HEK293 (cell line): ENCODE results near the gene SERINC5.

Source experiments
- CTCF ChIA-PET: fragments of 350-600 bp; formaldehyde crosslinking; extraction: SDS; loops from one replicate; lab custom pipeline; 2021; ENCODE audit warnings: antibody characterized with exemption; lab: Yijun Ruan, JAX
- POLR2A ChIA-PET: fragments of 300-600 bp; formaldehyde crosslinking; extraction: SDS; loops from one replicate; lab custom pipeline; 2020; ENCODE audit warnings: antibody characterized with exemption, inconsistent platforms; lab: Yijun Ruan, JAX
- H3K27ac ChIP-seq: fragments of 200-500 bp; sonication (Bioruptor generic); 2 replicates; pipeline ENCODE4 v1.5.1; 2014; ENCODE audit warnings: low read depth, low read length, control low read depth, inconsistent platforms; ENCODE audit errors: extremely low read depth
- H3K36me3 ChIP-seq, 2 experiments: fragments of 200-500 bp in 1 of 2; sonication (Bioruptor generic) in 1 of 2; 1 replicate in 1 of 2; 2 replicates in 1 of 2; pipeline ENCODE4 v1.5.1; 2014 to 2017; ENCODE audit warnings: inconsistent platforms in 2 of 2, low read length in 2 of 2; ENCODE audit not compliant: control insufficient read depth in 2 of 2, insufficient read depth in 1 of 2
- H3K4me1 ChIP-seq: fragments of 200-500 bp; sonication (Bioruptor generic); 2 replicates; pipeline ENCODE4 v1.5.1; 2014; ENCODE audit warnings: mild to moderate bottlenecking, low read length, inconsistent platforms; ENCODE audit not compliant: control insufficient read depth, insufficient read depth
- H3K4me3 ChIP-seq: 2 replicates; pipeline ENCODE4 v1.5.1; 2011; ENCODE audit warnings: low read depth, mild to moderate bottlenecking, control low read depth, low read length, moderate library complexity
- H3K9me3 ChIP-seq: fragments of 200-500 bp; sonication (Bioruptor generic); 2 replicates; pipeline ENCODE4 v1.5.1; 2014; ENCODE audit warnings: low read depth, low read length, inconsistent platforms; ENCODE audit not compliant: control insufficient read depth, insufficient read depth
- GLI2 ChIP-seq: fragments of 450-650 bp; formaldehyde crosslinking; IDR thresholded peaks from 2 replicates; pipeline ENCODE4; 2017; ENCODE audit warnings: missing biosample characterization, missing genetic modification characterization, low read depth, borderline replicate concordance
- GLIS1 ChIP-seq: fragments of 450-650 bp; formaldehyde crosslinking; IDR thresholded peaks from 2 replicates; pipeline ENCODE4 v1.5.1; 2016; ENCODE audit warnings: missing biosample characterization, missing genetic modification characterization
- KLF10 ChIP-seq: fragments of 450-650 bp; IDR thresholded peaks from 2 replicates; pipeline ENCODE4 v1.5.1; 2018; ENCODE audit warnings: missing biosample characterization, mild to moderate bottlenecking, missing genetic modification characterization
- RBAK ChIP-seq: fragments of 450-650 bp; formaldehyde crosslinking; IDR thresholded peaks from 2 replicates; pipeline ENCODE4 v1.5.1; 2016; ENCODE audit warnings: missing biosample characterization, missing genetic modification characterization
- SCRT2 ChIP-seq: fragments of 450-650 bp; formaldehyde crosslinking; IDR thresholded peaks from 2 replicates; pipeline ENCODE4 v1.5.1; 2016; ENCODE audit warnings: missing biosample characterization, missing genetic modification characterization
- ZBTB20 ChIP-seq: fragments of 450-650 bp; formaldehyde crosslinking; IDR thresholded peaks from 2 replicates; pipeline ENCODE4 v1.5.1; 2016; ENCODE audit warnings: missing biosample characterization, missing genetic modification characterization
- ZBTB21 ChIP-seq: fragments of 450-650 bp; formaldehyde crosslinking; IDR thresholded peaks from 2 replicates; pipeline ENCODE4 v1.5.1; 2017; ENCODE audit warnings: missing biosample characterization, missing genetic modification characterization
- ZBTB44 ChIP-seq: fragments of 450-650 bp; IDR thresholded peaks from 2 replicates; pipeline ENCODE4 v1.5.1; 2018; ENCODE audit warnings: missing biosample characterization, mild to moderate bottlenecking, missing genetic modification characterization
- ZFHX2 ChIP-seq: fragments of 450-650 bp; formaldehyde crosslinking; conservative IDR thresholded peaks from 2 replicates; pipeline ENCODE4 v1.5.1; 2016; ENCODE audit warnings: missing biosample characterization, missing genetic modification characterization
- ZFP37 ChIP-seq: fragments of 450-650 bp; formaldehyde crosslinking; IDR thresholded peaks from 2 replicates; pipeline ENCODE4 v1.5.1; 2016; ENCODE audit warnings: missing biosample characterization, missing genetic modification characterization
- ZFP69B ChIP-seq: fragments of 450-650 bp; formaldehyde crosslinking; IDR thresholded peaks from 2 replicates; pipeline ENCODE4 v1.5.1; 2016; ENCODE audit warnings: missing biosample characterization, missing genetic modification characterization
- ZNF16 ChIP-seq: fragments of 450-650 bp; formaldehyde crosslinking; IDR thresholded peaks from 2 replicates; pipeline ENCODE4 v1.5.1; 2016; ENCODE audit warnings: low read depth, missing biosample characterization, missing genetic modification characterization
- ZNF18 ChIP-seq: fragments of 450-650 bp; formaldehyde crosslinking; IDR thresholded peaks from 2 replicates; pipeline ENCODE4 v1.5.1; 2016; ENCODE audit warnings: missing biosample characterization, missing genetic modification characterization
- ZNF221 ChIP-seq: fragments of 450-650 bp; formaldehyde crosslinking; IDR thresholded peaks from 2 replicates; pipeline ENCODE4 v1.5.1; 2017; ENCODE audit warnings: missing biosample characterization, missing genetic modification characterization, borderline replicate concordance
- ZNF24 ChIP-seq: fragments of 450-650 bp; formaldehyde crosslinking; IDR thresholded peaks from 2 replicates; pipeline ENCODE4 v1.5.1; 2016; ENCODE audit warnings: missing biosample characterization, missing genetic modification characterization
- ZNF391 ChIP-seq: fragments of 450-650 bp; formaldehyde crosslinking; IDR thresholded peaks from 2 replicates; pipeline ENCODE4 v1.5.1; 2016; ENCODE audit warnings: low read depth, missing biosample characterization, missing genetic modification characterization, borderline replicate concordance
- ZNF433 ChIP-seq: fragments of 450-650 bp; formaldehyde crosslinking; IDR thresholded peaks from 2 replicates; pipeline ENCODE4 v1.5.1; 2016; ENCODE audit warnings: missing biosample characterization, missing genetic modification characterization, low read depth
- ZNF518A ChIP-seq: fragments of 450-650 bp; formaldehyde crosslinking; conservative IDR thresholded peaks from 2 replicates; pipeline ENCODE4 v1.5.1; 2016; ENCODE audit warnings: low read depth, missing biosample characterization, missing genetic modification characterization
- ZNF561 ChIP-seq: fragments of 450-650 bp; IDR thresholded peaks from 2 replicates; pipeline ENCODE4 v1.5.1; 2018; ENCODE audit warnings: missing biosample characterization, missing genetic modification characterization, borderline replicate concordance
- ZNF600 ChIP-seq: fragments of 450-650 bp; formaldehyde crosslinking; IDR thresholded peaks from 2 replicates; pipeline ENCODE4 v1.5.1; 2016; ENCODE audit warnings: missing biosample characterization, missing genetic modification characterization
- ZNF623 ChIP-seq: fragments of 450-650 bp; formaldehyde crosslinking; IDR thresholded peaks from 2 replicates; pipeline ENCODE4 v1.5.1; 2016; ENCODE audit warnings: missing biosample characterization, missing genetic modification characterization
- ZNF624 ChIP-seq: fragments of 450-650 bp; formaldehyde crosslinking; IDR thresholded peaks from 2 replicates; pipeline ENCODE4 v1.5.1; 2017; ENCODE audit warnings: missing biosample characterization, missing genetic modification characterization
- ZNF660 ChIP-seq: fragments of 450-650 bp; IDR thresholded peaks from 2 replicates; pipeline ENCODE4 v1.5.1; 2018; ENCODE audit warnings: missing biosample characterization, mild to moderate bottlenecking, missing genetic modification characterization
- ZNF692 ChIP-seq: fragments of 450-650 bp; formaldehyde crosslinking; IDR thresholded peaks from 2 replicates; pipeline ENCODE4 v1.5.1; 2016; ENCODE audit warnings: missing biosample characterization, missing genetic modification characterization
- ZSCAN5A ChIP-seq: fragments of 450-650 bp; formaldehyde crosslinking; IDR thresholded peaks from 2 replicates; pipeline ENCODE4 v1.5.1; 2016; ENCODE audit warnings: missing biosample characterization, missing genetic modification characterization

The SERINC5 gene

GRCh38 chr5:80255811-80256712, at the start of gene SERINC5:
Gene SERINC5 (minus strand): TSS chr5:80256048. CDS start chr5:80255922, 126 bp downstream.
- peak within 1 kb of the TSS; percentile 81 for H3K27ac ChIP-seq
- ChIA-PET POLR2A (interaction anchor here (0.6 to 2.5 kb wide), 16 partner anchors 9 to 1018 kb away, joined by 3 to 29 read pairs (median 4); partner anchors contain the start of genes MTX3 and ZFYVE16), CTCF (interaction anchor here (2.8 kb wide), 1 partner anchor 164 kb away, joined by 11 read pairs; no protein-coding TSS in a partner anchor)
- H3K4me3 ChIP-seq, result peak within 1 kb of the TSS; percentile 53
- no peaks in the 10 kb centered on the region for H3K36me3 ChIP-seq
- no peaks in the 10 kb centered on the region for H3K9me3 ChIP-seq
- H3K4me1 ChIP-seq, result no peaks in the 10 kb centered on the region
- TF ChIP-seq GLI2 (tag by site-specific recombination) (no peak), KLF10 (tag by site-specific recombination) (peak; percentile 58; the same call in 1 of the 2 replicates), SCRT2 (tag by site-specific recombination) (peak; percentile 78), ZNF623 (tag by site-specific recombination) (no peak), RBAK (tag by site-specific recombination) (no peak), ZBTB20 (tag by site-specific recombination) (peak; percentile 81), ZNF221 (tag by site-specific recombination) (no peak), ZBTB44 (tag by site-specific recombination) (peak; percentile 21; the same call in 1 of the 2 replicates), ZFP69B (peak; percentile 54; the same call in 1 of the 2 replicates), ZFHX2 (tag by site-specific recombination) (peak; percentile 27), ZNF18 (tag by site-specific recombination) (0 out of 2 replicates have a peak, but pooled peaks have one; percentile 55), GLIS1 (tag by site-specific recombination) (no peak), ZSCAN5A (0 out of 2 replicates have a peak, but pooled peaks have one; percentile 43), ZNF624 (tag by site-specific recombination) (no peak), ZNF433 (tag by site-specific recombination) (no peak), ZNF561 (tag by site-specific recombination) (peak; percentile 75; the same call in 1 of the 2 replicates), ZNF660 (peak; percentile 67; the same call in 1 of the 2 replicates), ZNF391 (tag by site-specific recombination) (peak; percentile 23; the same call in 1 of the 2 replicates), ZNF16 (tag by site-specific recombination) (no peak), ZNF600 (tag by site-specific recombination) (peak; percentile 98), ZFP37 (peak; percentile 69; the same call in 1 of the 2 replicates), ZNF692 (tag by site-specific recombination) (peak; percentile 65), ZNF24 (tag by site-specific recombination) (peak; percentile 61; the same call in 1 of the 2 replicates), ZBTB21 (tag by site-specific recombination) (0 out of 2 replicates have a peak, but pooled peaks have one; percentile 34), ZNF518A (tag by site-specific recombination) (0 out of 2 replicates have a peak, but pooled peaks have one; percentile 23)
